HepG2 (cell line): ENCODE data around the gene G6PC3. TPM values are rescaled to one million over a fixed set of nuclear protein-coding genes. Genes with fewer than 3 reads are reported as not detected.

Experiments
- CAMTA2 ChIP-seq: sonication (generic); formaldehyde crosslinking; IDR thresholded peaks from 2 replicates; pipeline ENCODE4 v1.4.0; 2020; ENCODE audit warnings: mild to moderate bottlenecking, missing genetic modification reagents, borderline replicate concordance
- E2F1 ChIP-seq: sonication (generic); formaldehyde crosslinking; IDR thresholded peaks from 2 replicates; pipeline ENCODE4 v1.5.0; 2020; ENCODE audit warnings: missing genetic modification reagents
- ELF1 ChIP-seq: sonication (generic); formaldehyde crosslinking; IDR thresholded peaks from 2 replicates; pipeline ENCODE4 v1.4.0; 2020; ENCODE audit warnings: missing genetic modification reagents
- FOXK2 ChIP-seq: fragments of 450-650 bp; IDR thresholded peaks from 2 replicates; pipeline ENCODE4 v1.6.1; 2016
- FOXO4 ChIP-seq: sonication (generic); formaldehyde crosslinking; conservative IDR thresholded peaks from 2 replicates; pipeline ENCODE4 v1.8.1; 2023; ENCODE audit warnings: missing genetic modification reagents
- HNRNPL ChIP-seq: fragments of 200-400 bp; formaldehyde crosslinking; IDR thresholded peaks from 2 replicates; pipeline ENCODE4 v1.6.1; 2017; ENCODE audit warnings: mild to moderate bottlenecking, low read depth, low read length
- MZF1 ChIP-seq: sonication (generic); formaldehyde crosslinking; IDR thresholded peaks from 2 replicates; pipeline ENCODE4 v1.8.1; 2023; ENCODE audit warnings: mild to moderate bottlenecking, missing genetic modification reagents, borderline replicate concordance
- NFE2L2 ChIP-seq: fragments of 150-350 bp; IDR thresholded peaks from 2 replicates; pipeline ENCODE4 v1.6.1; 2014; ENCODE audit warnings: low read length
- RFXANK ChIP-seq: IDR thresholded peaks from 2 replicates; pipeline ENCODE4 v1.6.1; 2016
- SALL1 ChIP-seq: sonication (generic); formaldehyde crosslinking; IDR thresholded peaks from 2 replicates; pipeline ENCODE4 v1.8.0; 2022; ENCODE audit warnings: mild to moderate bottlenecking, missing genetic modification reagents
- SRSF1 ChIP-seq: fragments of 200-400 bp; formaldehyde crosslinking; optimal IDR thresholded peaks from 2 replicates; pipeline ENCODE3; 2017; ENCODE audit warnings: mild to moderate bottlenecking, low read depth, low read length, moderate library complexity
- ZBTB33 ChIP-seq: sonication (generic); formaldehyde crosslinking; IDR thresholded peaks from 2 replicates; pipeline ENCODE4 v1.4.0; 2020; ENCODE audit warnings: missing genetic modification reagents
- ZNF225 ChIP-seq: sonication (generic); formaldehyde crosslinking; IDR thresholded peaks from 2 replicates; pipeline ENCODE4 v1.4.0; 2020; ENCODE audit warnings: mild to moderate bottlenecking, missing genetic modification reagents
- ZNF234 ChIP-seq: sonication (generic); formaldehyde crosslinking; conservative IDR thresholded peaks from 2 replicates; pipeline ENCODE4 v1.5.1; 2020; ENCODE audit warnings: mild to moderate bottlenecking, missing genetic modification reagents
- ZNF552 ChIP-seq: sonication (generic); formaldehyde crosslinking; IDR thresholded peaks from 2 replicates; pipeline ENCODE4 v1.9.0; 2022; ENCODE audit warnings: missing genetic modification reagents, mild to moderate bottlenecking, borderline replicate concordance
- ZNF567 ChIP-seq: sonication (generic); formaldehyde crosslinking; IDR thresholded peaks from 2 replicates; pipeline ENCODE4 v1.8.1; 2023; ENCODE audit warnings: mild to moderate bottlenecking, missing genetic modification reagents, borderline replicate concordance
- ZNF687 ChIP-seq: sonication (generic); formaldehyde crosslinking; IDR thresholded peaks from 2 replicates; pipeline ENCODE4 v1.5.1; 2020; ENCODE audit warnings: mild to moderate bottlenecking, missing genetic modification reagents, moderate library complexity
- ZNF773 ChIP-seq: sonication (generic); formaldehyde crosslinking; IDR thresholded peaks from 2 replicates; pipeline ENCODE4 v1.4.0; 2020; ENCODE audit warnings: missing genetic modification reagents, borderline replicate concordance
- ZNF883 ChIP-seq: sonication (generic); formaldehyde crosslinking; IDR thresholded peaks from 2 replicates; pipeline ENCODE4 v1.5.1; 2020; ENCODE audit warnings: mild to moderate bottlenecking, missing genetic modification reagents; ENCODE audit errors: not compliant biosample characterization
- polyA plus RNA-seq, 8 experiments: library from polyadenylated mRNA; depleted of rRNA in 3 of 8; stranded (reverse) in 7 of 8; unstranded in 1 of 8; fragments of >200 nt; fragmentation: Illumina TruSeq in 4 of 8; extraction: Trizol in 4 of 8; gene quantifications; 2 replicates each; pipeline versions ENCODE4 v1.2.1 to v1.2.3, GENCODE V29; 2011 to 2016; ENCODE audit warnings: low read depth in 4 of 8, missing spikeins in 1 of 8, mixed read lengths in 1 of 8; ENCODE audit not compliant: insufficient read depth in 1 of 8
- total RNA-seq, 5 experiments: library from RNA; depleted of rRNA; stranded (reverse); fragments of >200 nt; fragmentation: Illumina TruSeq; extraction: Trizol; gene quantifications; 2 replicates each; pipeline ENCODE4 v1.2.3, GENCODE V29; 2016; ENCODE audit warnings: low read depth in 1 of 5
- TF ChIP-seq, protein P1 (sequence below): sonication (generic); formaldehyde crosslinking; IDR thresholded peaks from 2 replicates; pipeline ENCODE4 v1.8.1; 2023; ENCODE audit warnings: missing genetic modification reagents, inconsistent platforms, borderline replicate concordance

Gene G6PC3
- total and polyA plus RNA-seq, 2 of the 13 experiments (the other 11 are each of a cell fraction or from before 2014, with no cell fraction given), result 38.5 to 75.8 TPM

GRCh38 chr17:44084131-44084538, 13.6 kb downstream of the G6PC3 start (continued):
- TF ChIP-seq ZNF234 (CRISPR knock-in tag) (no peak), ZNF687 (CRISPR knock-in tag) (no peak), FOXO4 (CRISPR knock-in tag) (0 out of 2 replicates have a peak, but pooled peaks have one; percentile 94), ZBTB33 (peak; percentile 66; the same call in 1 of the 2 replicates), ELF1 (CRISPR knock-in tag) (no peak), RFXANK (CRISPR knock-in tag) (no peak), SRSF1 (no peak), MZF1 (no peak), ZNF552 (CRISPR knock-in tag) (no peak), NFE2L2 (no peak), ZNF567 (CRISPR knock-in tag) (no peak), E2F1 (CRISPR knock-in tag) (no peak), SALL1 (CRISPR knock-in tag) (no peak; the same call in 1 of the 2 replicates), ZNF773 (no peak), FOXK2 (no peak), ZNF883 (CRISPR knock-in tag) (no peak), HNRNPL (peak; percentile 96), CAMTA2 (CRISPR knock-in tag) (no peak), ZNF225 (CRISPR knock-in tag) (no peak)
- TF ChIP-seq, protein P1, sequence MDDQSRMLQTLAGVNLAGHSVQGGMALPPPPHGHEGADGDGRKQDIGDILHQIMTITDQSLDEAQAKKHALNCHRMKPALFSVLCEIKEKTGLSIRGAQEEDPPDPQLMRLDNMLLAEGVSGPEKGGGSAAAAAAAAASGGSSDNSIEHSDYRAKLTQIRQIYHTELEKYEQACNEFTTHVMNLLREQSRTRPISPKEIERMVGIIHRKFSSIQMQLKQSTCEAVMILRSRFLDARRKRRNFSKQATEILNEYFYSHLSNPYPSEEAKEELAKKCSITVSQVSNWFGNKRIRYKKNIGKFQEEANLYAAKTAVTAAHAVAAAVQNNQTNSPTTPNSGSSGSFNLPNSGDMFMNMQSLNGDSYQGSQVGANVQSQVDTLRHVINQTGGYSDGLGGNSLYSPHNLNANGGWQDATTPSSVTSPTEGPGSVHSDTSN (CRISPR knock-in tag), result no peak
